ENCODE results near the gene SLC39A5.
"Not testable (repeated sequence)": the region's sequence is repeated elsewhere in the genome, so short reads cannot be mapped to it uniquely, and the experiment has no call there.

Gene SLC39A5

DNA sequence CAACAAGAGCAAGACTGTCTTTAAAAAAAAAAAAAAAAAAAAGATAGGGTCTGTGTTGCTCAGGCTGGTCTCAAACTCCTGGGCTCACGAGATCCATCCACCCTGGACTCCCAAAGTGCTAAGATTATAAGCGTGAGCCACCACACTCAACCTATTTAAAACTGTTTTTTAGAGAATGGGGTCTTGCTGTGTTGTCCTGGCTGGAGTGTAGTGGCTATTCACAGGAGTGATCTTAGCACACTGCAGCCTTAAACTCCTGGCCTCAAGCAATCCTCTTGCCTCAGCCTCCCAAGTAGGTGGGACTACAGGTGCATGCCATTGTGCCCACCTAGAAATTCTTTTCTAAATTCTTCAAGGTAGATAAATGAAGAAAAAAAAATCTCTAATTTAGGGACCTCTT lies 44.4 kb downstream of the SLC39A5 start:
- Histone ChIP-seq H3K27ac (no peak overlapping the region), H3K4me3 (no peak overlapping the region)
- TF ChIP-seq, protein P1, sequence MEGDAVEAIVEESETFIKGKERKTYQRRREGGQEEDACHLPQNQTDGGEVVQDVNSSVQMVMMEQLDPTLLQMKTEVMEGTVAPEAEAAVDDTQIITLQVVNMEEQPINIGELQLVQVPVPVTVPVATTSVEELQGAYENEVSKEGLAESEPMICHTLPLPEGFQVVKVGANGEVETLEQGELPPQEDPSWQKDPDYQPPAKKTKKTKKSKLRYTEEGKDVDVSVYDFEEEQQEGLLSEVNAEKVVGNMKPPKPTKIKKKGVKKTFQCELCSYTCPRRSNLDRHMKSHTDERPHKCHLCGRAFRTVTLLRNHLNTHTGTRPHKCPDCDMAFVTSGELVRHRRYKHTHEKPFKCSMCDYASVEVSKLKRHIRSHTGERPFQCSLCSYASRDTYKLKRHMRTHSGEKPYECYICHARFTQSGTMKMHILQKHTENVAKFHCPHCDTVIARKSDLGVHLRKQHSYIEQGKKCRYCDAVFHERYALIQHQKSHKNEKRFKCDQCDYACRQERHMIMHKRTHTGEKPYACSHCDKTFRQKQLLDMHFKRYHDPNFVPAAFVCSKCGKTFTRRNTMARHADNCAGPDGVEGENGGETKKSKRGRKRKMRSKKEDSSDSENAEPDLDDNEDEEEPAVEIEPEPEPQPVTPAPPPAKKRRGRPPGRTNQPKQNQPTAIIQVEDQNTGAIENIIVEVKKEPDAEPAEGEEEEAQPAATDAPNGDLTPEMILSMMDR (IDR thresholded peaks at IDR 0.05) = no peak
- DNase-seq (ENCODE audit: low spot score) = no peak

DNA sequence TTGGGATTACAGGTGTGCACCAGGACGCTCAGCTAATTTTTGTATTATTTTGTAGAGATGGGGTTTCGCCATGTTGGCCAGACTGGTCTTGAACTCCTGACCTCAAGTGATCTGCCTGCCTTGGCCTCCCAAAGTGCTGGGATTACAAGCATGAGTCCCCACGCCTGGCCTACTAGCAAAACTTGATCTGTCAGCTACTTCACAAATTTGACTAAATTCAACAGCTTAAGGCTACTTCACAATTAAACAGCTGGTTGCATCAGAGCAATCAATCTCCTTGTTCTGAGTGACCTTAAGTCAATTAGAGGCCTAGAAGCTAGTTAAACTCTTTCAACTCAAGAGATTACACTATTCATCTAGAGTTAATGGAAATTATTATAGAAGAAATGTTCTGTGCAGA lies 49.1 kb downstream of the SLC39A5 start:
- H3K4me3 ChIP-seq = no peak overlapping the region
- DNase-seq (ENCODE audit: low spot score) = no peak
- TF ChIP-seq, protein P1 (IDR thresholded peaks at IDR 0.05) = no peak
- no peak overlapping the region for H3K27ac ChIP-seq

DNA sequence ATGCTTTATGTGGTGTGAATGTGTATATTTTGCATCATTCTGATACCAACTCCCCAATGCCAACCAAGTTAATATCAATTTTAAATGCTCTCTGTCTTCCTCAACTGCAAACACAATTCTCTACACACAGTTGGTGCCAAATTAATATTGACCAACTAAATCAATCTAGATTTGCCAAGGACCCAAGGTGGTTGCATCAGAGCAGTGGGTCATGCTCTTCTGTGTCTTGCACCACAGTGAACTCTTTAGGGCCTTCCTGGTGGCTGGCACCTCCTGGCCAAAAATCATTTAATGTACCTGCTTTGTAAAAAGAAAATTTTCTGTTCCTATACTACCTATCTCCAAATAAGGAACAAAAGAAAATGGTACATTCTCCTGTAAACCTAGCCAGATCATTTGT lies 51.0 kb downstream of the SLC39A5 start:
- TF ChIP-seq, protein P1 (IDR thresholded peaks at IDR 0.05) = no peak
- no peak overlapping the region for H3K27ac ChIP-seq
- DNase-seq (ENCODE audit: low spot score) = no peak
- H3K4me3 ChIP-seq = no peak overlapping the region

DNA sequence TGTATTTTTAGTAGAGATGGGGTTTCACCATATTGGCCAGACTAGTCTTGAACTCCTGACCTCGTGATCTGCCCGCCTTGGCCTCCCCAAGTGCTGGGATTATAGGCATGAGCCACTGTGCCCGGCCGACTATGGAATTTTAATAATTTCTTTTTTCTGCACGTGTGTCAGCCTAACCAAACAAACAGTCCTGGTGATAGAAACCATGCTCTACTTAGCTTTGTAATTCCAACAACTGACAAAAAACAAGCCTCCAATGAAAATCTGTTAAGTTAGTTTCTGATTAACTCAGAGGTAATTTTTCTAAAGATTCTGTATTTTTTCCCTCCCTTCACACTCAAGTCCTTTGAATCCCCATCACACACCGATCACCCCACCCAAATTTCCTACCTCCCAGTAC lies 52.2 kb downstream of the SLC39A5 start:
- Histone ChIP-seq H3K27ac (no peak overlapping the region), H3K4me3 (no peak overlapping the region)
- TF ChIP-seq, protein P1 (IDR thresholded peaks at IDR 0.05) = no peak
- no peak for DNase-seq (ENCODE audit: low spot score)

DNA sequence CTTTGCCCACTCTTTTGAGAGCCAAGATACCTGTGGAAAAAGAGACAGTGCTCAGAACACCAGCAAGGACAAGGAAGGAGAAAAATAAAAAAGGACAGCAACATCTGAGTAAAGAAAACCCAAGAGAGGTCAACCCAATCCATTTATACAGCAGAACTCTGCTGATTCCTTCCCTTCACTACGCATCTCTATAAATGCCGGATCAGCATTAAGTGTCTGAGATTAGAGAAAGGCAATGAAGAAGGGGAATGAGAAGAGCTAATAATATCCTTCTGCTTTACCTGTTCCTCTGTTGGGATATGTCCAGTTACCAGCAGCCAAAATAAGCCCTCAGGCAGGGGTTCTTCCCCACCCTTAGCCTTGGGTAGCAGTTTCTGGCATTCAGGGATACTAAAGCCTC lies 52.7 kb downstream of the SLC39A5 start:
- DNase-seq (ENCODE audit: low spot score) = no peak
- no peak overlapping the region for H3K27ac ChIP-seq
- TF ChIP-seq, protein P1 (IDR thresholded peaks at IDR 0.05) = no peak
- H3K4me3 ChIP-seq = no peak overlapping the region

DNA sequence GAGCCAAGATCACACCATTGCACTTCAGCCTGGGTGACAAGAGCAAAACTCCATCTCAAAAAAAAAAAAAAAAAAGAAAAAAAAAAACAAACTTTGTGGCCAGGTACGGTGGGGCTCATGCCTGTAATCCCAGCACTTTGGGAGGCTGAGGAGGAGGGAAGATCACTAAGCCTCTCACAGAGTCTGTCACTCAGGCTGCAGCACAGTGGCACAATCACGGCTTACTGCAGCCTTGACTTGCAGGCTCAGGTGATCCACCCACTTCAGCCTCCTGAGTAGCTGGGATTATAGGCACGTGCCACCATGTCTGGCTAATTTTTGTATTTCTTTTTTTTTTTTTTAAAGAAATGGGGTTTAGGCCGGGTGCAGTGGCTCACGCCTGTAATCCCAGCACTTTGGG lies 54.4 kb downstream of the SLC39A5 start:
- H3K4me3 ChIP-seq; DNase-seq (ENCODE audit: low spot score); H3K27ac ChIP-seq: not testable (repeated sequence)

DNA sequence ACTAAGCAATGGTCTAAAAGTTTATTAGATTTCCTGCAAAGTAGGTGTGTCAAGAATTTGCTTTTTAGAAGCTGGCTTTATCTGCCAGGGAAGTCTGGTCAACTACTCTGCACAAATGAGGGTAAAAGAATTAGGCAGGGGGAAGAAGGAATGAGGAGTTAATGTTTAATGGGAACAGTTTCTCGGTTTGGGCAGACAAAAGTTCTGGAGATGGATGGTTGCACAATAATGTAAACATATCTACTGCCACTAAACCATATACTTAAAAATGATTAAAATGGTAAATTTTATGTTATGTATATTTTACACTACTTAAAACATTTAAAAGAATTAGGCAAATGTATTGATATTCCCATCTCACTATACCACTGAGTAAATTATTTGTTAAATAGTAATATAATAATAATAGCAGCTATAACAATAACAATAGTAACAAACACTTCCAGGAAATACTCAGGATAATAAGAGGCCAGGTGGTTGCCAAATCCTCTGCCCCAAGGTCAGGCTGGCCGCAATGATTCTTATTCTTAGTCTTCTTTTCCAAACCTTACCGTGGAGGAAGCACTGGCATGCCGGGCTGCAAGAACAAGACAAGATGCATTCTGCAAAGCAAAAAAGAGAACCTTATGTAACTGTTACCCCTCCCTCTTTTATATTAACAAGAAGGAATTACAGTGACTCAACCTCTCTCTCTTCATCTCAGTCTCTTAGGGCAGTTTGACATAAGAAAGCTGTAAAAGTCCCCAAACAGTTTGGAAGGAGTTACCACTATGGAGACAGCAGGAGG lies 56.4 kb downstream of the SLC39A5 start:
- no peak overlapping the region for H3K4me3 ChIP-seq
- TF ChIP-seq, protein P1 (IDR thresholded peaks at IDR 0.05) = no peak
- H3K27ac ChIP-seq = no peak overlapping the region
- no peak for DNase-seq (ENCODE audit: low spot score)

All from coronary artery (tissue), 2 donors.